H1 (cell line): Measurements from ENCODE around the gene JUP. TPM values are rescaled to one million over a fixed set of nuclear protein-coding genes. Genes with fewer than 3 reads are reported as not detected.

Source experiments
- CTCF ChIA-PET: fragments of 300-600 bp; sonication (Branson Sonifier 250); formaldehyde crosslinking; loops from one replicate; lab custom pipeline; 2021; ENCODE audit not compliant: partially characterized antibody; lab: Charles Lee
- POLR2A ChIA-PET: fragments of 300-600 bp; sonication (Branson Sonifier 250); formaldehyde crosslinking; loops from one replicate; lab custom pipeline; 2021; ENCODE audit warnings: inconsistent platforms; ENCODE audit not compliant: partially characterized antibody; lab: Charles Lee
- DNase-seq, 2 experiments: peaks; one replicate each; pipeline versions ENCODE4 v3.0.0 to v3.0.0-alpha.2; 2010 to 2022; ENCODE audit warnings: low spot score in 2 of 2, low read depth in 1 of 2, mixed read lengths in 1 of 2
- FAIRE-seq: peaks from 2 replicates; lab custom pipeline; 2011; peaks lifted over from hg19 to GRCh38; lab: Jason Lieb, UNC
- H2AFZ ChIP-seq: 2 replicates; pipeline ENCODE4 v1.8.1; 2012; ENCODE audit warnings: low read length, inconsistent platforms
- H2AK5ac ChIP-seq: 2 replicates; pipeline ENCODE4 v1.6.1; 2013; ENCODE audit warnings: low read depth, low read length
- H2BK120ac ChIP-seq: replicated peaks from 2 replicates; pipeline ENCODE3; 2013; ENCODE audit warnings: low read depth, low read length, inconsistent platforms
- H2BK12ac ChIP-seq: 2 replicates; pipeline ENCODE4 v1.6.1; 2013; ENCODE audit warnings: low read depth, low read length
- H2BK15ac ChIP-seq: 2 replicates; pipeline ENCODE4 v1.6.1; 2013; ENCODE audit warnings: low read length
- H2BK20ac ChIP-seq: 2 replicates; pipeline ENCODE4 v1.6.1; 2013; ENCODE audit warnings: low read length
- H2BK5ac ChIP-seq: 2 replicates; pipeline ENCODE4 v1.6.1; 2013; ENCODE audit warnings: low read depth, low read length
- H3K14ac ChIP-seq: 2 replicates; pipeline ENCODE4 v1.6.1; 2013; ENCODE audit warnings: inconsistent platforms; ENCODE audit not compliant: insufficient read length
- H3K18ac ChIP-seq: 2 replicates; pipeline ENCODE4 v1.6.1; 2013; ENCODE audit warnings: low read length; ENCODE audit errors: extremely low read depth
- H3K23ac ChIP-seq: 2 replicates; pipeline ENCODE4 v1.6.1; 2013; ENCODE audit warnings: inconsistent platforms; ENCODE audit not compliant: insufficient read length
- H3K23me2 ChIP-seq: 2 replicates; pipeline ENCODE4 v1.6.1; 2013; ENCODE audit warnings: low read depth, low read length
- H3K27ac ChIP-seq: 2 replicates; pipeline ENCODE4 v1.6.1; 2011; ENCODE audit warnings: low read depth, low read length, inconsistent platforms
- H3K27me3 ChIP-seq, 4 experiments: replicated peaks in 1 of 4; 1 replicate in 1 of 4; 2 replicates in 3 of 4; pipeline versions ENCODE4 v1.6.1 to v1.8.1; 2011 to 2013; ENCODE audit warnings: low read length in 3 of 4, mild to moderate bottlenecking in 3 of 4, inconsistent platforms in 2 of 4, mixed read lengths in 2 of 4, moderate library complexity in 1 of 4; ENCODE audit not compliant: control insufficient read depth in 3 of 4, insufficient read depth in 3 of 4; ENCODE audit errors: extremely low read depth in 1 of 4
- H3K36me3 ChIP-seq, 4 experiments: 2 replicates each; pipeline versions ENCODE4 v1.6.1 to v1.8.1; 2011 to 2013; ENCODE audit warnings: mild to moderate bottlenecking in 4 of 4, low read length in 3 of 4, moderate library complexity in 2 of 4, control low read depth in 1 of 4, inconsistent platforms in 1 of 4; ENCODE audit not compliant: insufficient read depth in 4 of 4, control insufficient read depth in 2 of 4
- H3K4ac ChIP-seq: replicated peaks from 2 replicates; pipeline ENCODE3; 2013; ENCODE audit warnings: low read length, low read depth, mixed read lengths, inconsistent platforms; ENCODE audit not compliant: insufficient read length
- H3K4me1 ChIP-seq, 4 experiments: replicated peaks in 1 of 4; 1 replicate in 1 of 4; 2 replicates in 3 of 4; pipeline versions ENCODE4 v1.6.1 to v1.8.1; 2011 to 2013; ENCODE audit warnings: low read length in 3 of 4, inconsistent platforms in 2 of 4, mixed read lengths in 1 of 4; ENCODE audit not compliant: insufficient read depth in 4 of 4, control insufficient read depth in 3 of 4
- H3K4me2 ChIP-seq, 2 experiments: 2 replicates each; pipeline versions ENCODE4 v1.6.1 to v1.8.1; 2011 to 2013; ENCODE audit warnings: low read depth in 2 of 2, low read length in 2 of 2, control low read depth in 1 of 2, inconsistent platforms in 1 of 2, mild to moderate bottlenecking in 1 of 2; ENCODE audit not compliant: insufficient read depth in 1 of 2
- H3K4me3 ChIP-seq, 4 experiments: fragments of 200-600, 300-600 bp in 1 of 4; sonication (generic), shearing (Covaris generic), sonication (Bioruptor Twin) in 1 of 4; 2 replicates each; pipeline versions ENCODE4 v1.5.1 to v1.8.1; 2011 to 2016; ENCODE audit warnings: low read length in 4 of 4, low read depth in 3 of 4, control low read depth in 2 of 4, inconsistent platforms in 2 of 4, mild to moderate bottlenecking in 2 of 4, mixed read lengths in 1 of 4, moderate library complexity in 1 of 4; ENCODE audit not compliant: insufficient read depth in 2 of 4; ENCODE audit errors: extremely low read depth in 1 of 4
- H3K56ac ChIP-seq: replicated peaks from 2 replicates; pipeline ENCODE3; 2013; ENCODE audit warnings: low read depth, mild to moderate bottlenecking, mixed read lengths, low read length, inconsistent platforms; ENCODE audit not compliant: insufficient read length
- H3K79me1 ChIP-seq: 2 replicates; pipeline ENCODE4 v1.6.1; 2013; ENCODE audit warnings: low read depth, low read length, control low read depth
- H3K79me2 ChIP-seq, 2 experiments: 2 replicates each; pipeline versions ENCODE4 v1.6.1 to v1.8.1; 2012 to 2013; ENCODE audit warnings: low read length in 2 of 2, mild to moderate bottlenecking in 2 of 2, inconsistent platforms in 1 of 2; ENCODE audit not compliant: insufficient read depth in 2 of 2, control insufficient read depth in 1 of 2
- H3K9ac ChIP-seq, 4 experiments: replicated peaks in 1 of 4; 1 replicate in 1 of 4; 2 replicates in 3 of 4; pipeline versions ENCODE4 v1.6.1 to v1.8.1; 2011 to 2013; ENCODE audit warnings: low read depth in 3 of 4, low read length in 3 of 4, control low read depth in 2 of 4, mild to moderate bottlenecking in 2 of 4, moderate library complexity in 2 of 4, inconsistent platforms in 1 of 4; ENCODE audit errors: extremely low read depth in 1 of 4
- H3K9me3 ChIP-seq, 2 experiments: 2 replicates each; pipeline versions ENCODE4 v1.6.1 to v1.8.1; 2012 to 2013; ENCODE audit warnings: mild to moderate bottlenecking in 2 of 2, moderate library complexity in 2 of 2, control low read depth in 1 of 2, inconsistent platforms in 1 of 2, low read depth in 1 of 2, low read length in 1 of 2, mixed read lengths in 1 of 2; ENCODE audit not compliant: insufficient read depth in 2 of 2
- H4K20me1 ChIP-seq, 2 experiments: replicated peaks in 1 of 2; 2 replicates each; pipeline versions ENCODE3 to v1.8.1; 2011 to 2013; ENCODE audit warnings: inconsistent platforms in 2 of 2, low read length in 2 of 2, mild to moderate bottlenecking in 1 of 2; ENCODE audit not compliant: insufficient read depth in 2 of 2, control insufficient read depth in 1 of 2
- H4K5ac ChIP-seq: 2 replicates; pipeline ENCODE4 v1.6.1; 2013; ENCODE audit warnings: low read length, low read depth, mixed read lengths, inconsistent platforms; ENCODE audit not compliant: insufficient read length
- H4K8ac ChIP-seq: 2 replicates; pipeline ENCODE4 v1.8.0; 2013; ENCODE audit warnings: mild to moderate bottlenecking, moderate library complexity, low read length, inconsistent platforms; ENCODE audit not compliant: insufficient read depth; ENCODE audit errors: extremely low read depth
- H4K91ac ChIP-seq: replicated peaks from 2 replicates; pipeline ENCODE3; 2013; ENCODE audit warnings: low read length, mixed read lengths, inconsistent platforms; ENCODE audit not compliant: insufficient read length
- EP300 ChIP-seq, 2 experiments: IDR thresholded peaks; 1 replicate in 1 of 2; 2 replicates in 1 of 2; pipeline ENCODE4 v1.6.1; 2011 to 2012; ENCODE audit warnings: low read depth in 2 of 2, low read length in 2 of 2, mild to moderate bottlenecking in 2 of 2, borderline replicate concordance in 1 of 2, inconsistent platforms in 1 of 2, moderate library complexity in 1 of 2
- SIX5 ChIP-seq: IDR thresholded peaks from 2 replicates; pipeline ENCODE4 v1.6.1; 2011; ENCODE audit warnings: mild to moderate bottlenecking, low read depth, low read length
- WGBS, 2 experiments: shearing (Covaris generic) in 1 of 2; methylation state at CpG; one replicate each; pipeline versions ENCODE4 v1.1.6 to v1.1.7; 2013 to 2015; ENCODE audit warnings: low lambda C conversion rate in 2 of 2, mixed read lengths in 2 of 2, inconsistent platforms in 1 of 2, low coverage in 1 of 2, missing lambda C conversion rate in 1 of 2; ENCODE audit not compliant: insufficient replicate concordance in 2 of 2, insufficient coverage in 1 of 2, insufficient read length in 1 of 2; ENCODE audit errors: extremely low coverage in 1 of 2, missing lambda C conversion rate in 1 of 2; 5-methylcytosine and 5-hydroxymethylcytosine counted together
- polyA plus RNA-seq, 7 experiments: library from polyadenylated mRNA; depleted of rRNA in 3 of 7; stranded (reverse) in 5 of 7; unstranded in 2 of 7; fragments of >200 nt in 5 of 7; fragments of 200-250 nt in 2 of 7; gene quantifications; 1 replicate in 5 of 7; 2 replicates in 1 of 7; 4 replicates in 1 of 7; pipeline versions ENCODE4 v1.2.1 to v1.2.3, GENCODE V29; 2011 to 2013; ENCODE audit warnings: missing spikeins in 2 of 7, mixed read lengths in 2 of 7
- total RNA-seq: library from RNA; stranded (reverse); fragmentation: NEBNext Ultra II Directional; extraction: Animal tissue kit (Norgen Biotek cat#: 25700); gene quantifications from 2 replicates; pipeline ENCODE4 v1.2.1, GENCODE V29; 2021

JUP gene
- total and polyA plus RNA-seq, 2 of the 8 experiments (the other 6 are each of a cell fraction or from before 2014, with no cell fraction given) = 62.8 to 102 TPM

GRCh38 chr17:41769346-41769862, 17.1 kb downstream of the JUP start:
- H3K9ac ChIP-seq = no peak overlapping the region
- FAIRE-seq (no peak), DNase-seq (no peak)
- no peak overlapping the region for H4K5ac ChIP-seq
- peaks cover 0 to 25% (median 20%) of the 10 kb centered on the region in 4 experiments; a peak in 6 of 7 replicates for H3K4me1 ChIP-seq
- H3K23me2 ChIP-seq = no peaks in the 10 kb centered on the region; the same call in 1 of the 2 replicates
- H3K9me3 ChIP-seq = no peaks in the 10 kb centered on the region
- peaks cover 6 to 25% of the 10 kb centered on the region in 2 experiments for H4K20me1 ChIP-seq
- H2BK120ac ChIP-seq = no peak overlapping the region
- H2BK12ac ChIP-seq = no peak overlapping the region
- 92% methylated on average over 16 of the region's 16 CpGs; no CpG with 5 or more reads in 1 of the 2 experiments for WGBS, 2 experiments
- peaks cover 10% of the 10 kb centered on the region; the same call in 1 of the 2 replicates for H3K79me1 ChIP-seq
- CTCF ChIA-PET = interaction anchor here (0.8 to 5.3 kb wide), 7 partner anchors 8 to 42 kb away, joined by 3 to 33 read pairs (median 3); partner anchors contain the start of genes JUP and P3H4
- no peak overlapping the region for H2AFZ ChIP-seq
- no peak overlapping the region for H4K91ac ChIP-seq
- no peak overlapping the region for H2BK15ac ChIP-seq
- no peak overlapping the region for H2BK5ac ChIP-seq
- peaks cover 0 to 13% of the 10 kb centered on the region in 2 experiments; a peak in 2 of 4 replicates for H3K79me2 ChIP-seq
- no peak overlapping the region for H3K18ac ChIP-seq
- H2AK5ac ChIP-seq = no peak overlapping the region
- no peak overlapping the region for H3K4me3 ChIP-seq
- POLR2A ChIA-PET = interaction anchor here (0.9 to 1.8 kb wide), 9 partner anchors 8 to 196 kb away, joined by 3 to 7 read pairs (median 4); partner anchors contain the start of genes ACLY and HAP1
- H3K4me2 ChIP-seq = no peak overlapping the region
- H3K56ac ChIP-seq = no peak overlapping the region
- H3K27ac ChIP-seq = no peak overlapping the region
- no peak overlapping the region for H3K23ac ChIP-seq
- no peak overlapping the region for H4K8ac ChIP-seq
- no peak overlapping the region for H3K14ac ChIP-seq
- H3K27me3 ChIP-seq = no peaks in the 10 kb centered on the region
- H3K36me3 ChIP-seq = peaks cover 21 to 52% (median 43%) of the 10 kb centered on the region in 4 experiments; a peak in 7 of 8 replicates
- H2BK20ac ChIP-seq = no peak overlapping the region
- no peak overlapping the region for H3K4ac ChIP-seq
- TF ChIP-seq EP300 (IDR thresholded peaks at IDR 0.05; ENCODE audit: borderline replicate concordance in 1 of 2, low read depth in 2 of 2, low read length in 2 of 2) (no peak), SIX5 (no peak)
